Measurements from ENCODE around the gene CAMK4.

DNA sequence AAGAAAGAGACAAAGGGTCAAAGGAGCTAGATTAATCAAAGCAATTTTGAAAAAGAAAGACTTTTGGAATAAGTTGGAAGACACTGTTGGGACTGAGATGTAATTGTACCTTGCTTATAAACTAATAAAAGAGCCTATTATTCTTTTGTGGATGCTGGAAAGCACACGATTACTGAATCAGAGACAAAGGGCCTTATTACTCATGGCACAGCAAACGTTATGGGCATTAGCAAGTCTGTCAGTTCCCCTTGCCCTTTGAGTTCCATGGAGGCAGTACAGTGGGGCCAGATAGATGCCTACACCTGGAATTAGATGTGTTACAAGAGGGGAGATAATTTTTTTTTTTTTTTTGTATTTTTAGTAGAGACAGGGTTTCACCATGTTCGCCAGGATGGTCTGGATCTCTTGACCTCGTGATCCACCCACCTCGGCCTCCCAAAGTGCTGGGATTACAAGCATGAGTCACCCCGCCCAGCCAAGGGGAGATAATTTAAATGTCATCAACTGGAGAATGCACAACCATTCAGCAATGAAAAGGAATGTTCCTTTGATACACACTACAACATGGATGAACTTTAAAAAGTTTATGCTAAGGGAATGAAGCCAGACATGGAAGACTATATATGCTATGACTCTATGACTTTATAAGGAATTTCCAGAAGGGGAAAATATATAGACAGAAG, 159.2 kb downstream of the CAMK4 start:
- no peak for TF ChIP-seq EZH2phosphoT487 (IDR thresholded peaks at IDR 0.05; ENCODE audit: borderline replicate concordance)
- TF ChIP-seq, protein P1, sequence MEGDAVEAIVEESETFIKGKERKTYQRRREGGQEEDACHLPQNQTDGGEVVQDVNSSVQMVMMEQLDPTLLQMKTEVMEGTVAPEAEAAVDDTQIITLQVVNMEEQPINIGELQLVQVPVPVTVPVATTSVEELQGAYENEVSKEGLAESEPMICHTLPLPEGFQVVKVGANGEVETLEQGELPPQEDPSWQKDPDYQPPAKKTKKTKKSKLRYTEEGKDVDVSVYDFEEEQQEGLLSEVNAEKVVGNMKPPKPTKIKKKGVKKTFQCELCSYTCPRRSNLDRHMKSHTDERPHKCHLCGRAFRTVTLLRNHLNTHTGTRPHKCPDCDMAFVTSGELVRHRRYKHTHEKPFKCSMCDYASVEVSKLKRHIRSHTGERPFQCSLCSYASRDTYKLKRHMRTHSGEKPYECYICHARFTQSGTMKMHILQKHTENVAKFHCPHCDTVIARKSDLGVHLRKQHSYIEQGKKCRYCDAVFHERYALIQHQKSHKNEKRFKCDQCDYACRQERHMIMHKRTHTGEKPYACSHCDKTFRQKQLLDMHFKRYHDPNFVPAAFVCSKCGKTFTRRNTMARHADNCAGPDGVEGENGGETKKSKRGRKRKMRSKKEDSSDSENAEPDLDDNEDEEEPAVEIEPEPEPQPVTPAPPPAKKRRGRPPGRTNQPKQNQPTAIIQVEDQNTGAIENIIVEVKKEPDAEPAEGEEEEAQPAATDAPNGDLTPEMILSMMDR (conservative IDR thresholded peaks at IDR 0.05; ENCODE audit: low read length), result no peak
